Measurements from ENCODE around the gene OR2C1. TPM values are rescaled to one million over a fixed set of nuclear protein-coding genes. Genes with fewer than 3 reads are reported as not detected.

The OR2C1 gene
- not detected in 2 replicates for total RNA-seq

DNA sequence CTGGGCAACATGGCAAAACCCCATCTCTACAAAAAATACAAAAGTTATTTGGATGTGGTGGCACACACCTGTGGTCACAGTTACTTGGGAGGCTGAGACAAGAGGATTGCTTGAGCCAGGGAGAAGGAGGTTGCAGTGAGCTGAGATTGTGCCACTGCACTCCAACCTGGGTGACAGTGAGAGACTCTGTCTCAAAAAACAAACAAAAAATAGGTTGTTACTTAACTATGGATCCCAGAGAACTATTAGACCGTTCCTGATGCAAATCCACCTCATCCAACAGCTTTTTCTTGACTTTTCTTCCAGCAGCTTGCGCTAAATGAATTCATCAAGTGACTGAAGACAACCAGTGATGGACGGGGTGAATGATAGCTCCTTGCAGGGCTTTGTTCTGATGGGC, at the start of gene OR2C1:
OR2C1 (plus strand) TSS at position 301 of the 400 bp plus-strand sequence; CDS start at position 353, 52 bp downstream.

DNA sequence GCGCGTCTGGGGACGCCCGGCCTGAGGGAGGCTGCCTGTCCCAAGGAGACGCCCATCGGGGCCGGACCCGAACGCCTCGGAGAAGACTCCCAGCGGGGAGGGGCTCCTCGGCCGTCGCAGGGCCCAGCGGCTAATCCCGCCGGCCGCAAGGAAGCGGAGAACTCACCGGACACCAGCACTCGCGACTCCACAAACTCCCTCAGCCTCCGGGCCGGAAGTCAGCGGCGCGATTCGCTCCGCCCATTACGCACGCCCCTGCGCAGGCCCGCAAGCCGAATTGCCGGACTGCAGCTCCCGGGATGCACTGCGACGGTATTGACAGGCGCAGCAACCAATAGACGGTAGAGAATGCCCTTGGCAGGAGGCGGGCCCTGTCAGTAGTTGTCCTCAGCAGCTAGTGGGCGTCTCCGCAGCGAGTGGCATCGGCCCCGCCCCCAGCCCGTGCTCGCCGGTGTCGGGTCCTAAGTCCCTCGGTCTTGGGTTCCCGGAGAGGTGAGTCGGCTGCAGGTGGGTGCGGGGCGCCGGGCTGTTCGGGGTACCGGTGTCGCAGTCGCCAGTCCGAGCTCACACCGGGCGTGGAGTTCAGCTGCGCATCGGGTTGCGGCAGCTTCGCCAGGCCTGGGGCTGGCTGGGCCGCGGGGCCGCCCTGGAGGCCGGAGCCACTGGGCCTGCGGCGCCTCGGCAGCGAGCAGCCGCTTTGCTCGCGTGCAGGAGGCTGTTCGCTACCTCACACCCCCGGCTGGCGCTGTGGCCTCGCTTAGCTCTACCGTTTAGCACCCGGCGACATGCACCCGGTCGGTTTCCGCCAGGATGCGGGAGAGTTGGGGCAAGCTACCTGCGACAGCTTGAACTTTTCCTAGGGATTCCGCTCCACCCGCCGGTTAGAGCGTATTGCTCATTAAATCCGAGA, 45.3 kb downstream of the OR2C1 start, which contains the start of the genes ZNF174 and ZSCAN32:
ZNF174 (plus strand) TSS at position 437 of the 910 bp plus-strand sequence. CDS start 790 bp downstream, outside the sequence.
ZSCAN32 (minus strand) TSS at position 226 of the 910 bp plus-strand sequence. CDS start 3,447 bp downstream, outside the sequence.

Other genes starting within 250 kb of the OR2C1 start
- 9.6 and 18.7 TPM in 2 replicates for gene ZNF205, start 243.3 kb upstream of the OR2C1 start, total RNA-seq
- gene ZNF213, start 220.9 kb upstream of the OR2C1 start, total RNA-seq, result 7.2 and 12.7 TPM in 2 replicates
- not detected in 2 replicates for gene OR1F1, start 167.7 kb upstream of the OR2C1 start, total RNA-seq
- 4.4 and 12.1 TPM in 2 replicates for gene ZNF200, start 120.7 kb upstream of the OR2C1 start, total RNA-seq
- not detected in 2 replicates for gene MEFV, start 99.3 kb upstream of the OR2C1 start, total RNA-seq
- gene ZNF263, start 72.4 kb upstream of the OR2C1 start, total RNA-seq, result 34.6 and 49.3 TPM in 2 replicates
- 2.5 and 8.1 TPM in 2 replicates for gene TIGD7, start 50.5 kb upstream of the OR2C1 start, total RNA-seq
- 8.1 and 26.1 TPM in 2 replicates for gene ZNF75A, start 50.4 kb upstream of the OR2C1 start, total RNA-seq
- gene ZSCAN32, start 45.1 kb downstream of the OR2C1 start, total RNA-seq, result 7.5 and 17.1 TPM in 2 replicates
- gene ZNF174, start 45.3 kb downstream of the OR2C1 start, total RNA-seq, result 7.1 and 12.5 TPM in 2 replicates
- gene ZNF597, start 87.6 kb downstream of the OR2C1 start, total RNA-seq, result 1.5 and 1.9 TPM in 2 replicates
- 17.1 and 37.0 TPM in 2 replicates for gene NAA60, start 87.8 kb downstream of the OR2C1 start, total RNA-seq
- not detected in 2 replicates for gene C16orf90, start 139.6 kb downstream of the OR2C1 start, total RNA-seq
- 12.3 and 27.1 TPM in 2 replicates for gene CLUAP1, start 145.1 kb downstream of the OR2C1 start, total RNA-seq
- 0.08 TPM in 1 of 2 replicates, not detected in the other for gene NLRC3, start 221.5 kb downstream of the OR2C1 start, total RNA-seq